Breast epithelium (tissue), 3 donors: Measurements from ENCODE around the gene USP6NL.

Experiments
- CTCF ChIP-seq, 3 donors: fragments of 450-650 bp; IDR thresholded peaks; one replicate each; pipeline ENCODE4 v1.5.1; 2016 to 2017; ENCODE audit warnings: antibody characterized with exemption in 3 of 3, mild to moderate bottlenecking in 3 of 3, moderate library complexity in 3 of 3
- POLR2A ChIP-seq: fragments of 450-650 bp; IDR thresholded peaks from one replicate; pipeline ENCODE4 v1.6.1; 2016; ENCODE audit warnings: antibody characterized with exemption, mild to moderate bottlenecking, moderate library complexity
- POLR2AphosphoS5 ChIP-seq, 3 donors: sonication (generic); formaldehyde crosslinking; IDR thresholded peaks; one replicate each; pipeline ENCODE4 v1.6.1; 2017; ENCODE audit warnings: antibody characterized with exemption in 3 of 3

- TF ChIP-seq POLR2AphosphoS5 (IDR thresholded peaks at IDR 0.05) (no peak), CTCF (IDR thresholded peaks at IDR 0.05) (no peak), POLR2A (no peak)
Measured at GRCh38 chr10:11548065-11548767, 63.2 kb downstream of the USP6NL start.
